Thoracic aorta (tissue), 2 donors: Measurements from ENCODE around the gene GNAO1. TPM values are rescaled to one million over a fixed set of nuclear protein-coding genes. Genes with fewer than 3 reads are reported as not detected.

Experiments used
- ATAC-seq: fragments of 150-250 bp; one replicate; pipeline ENCODE4 v1.8.0; 2017; ENCODE audit warnings: low read depth; ENCODE audit not compliant: insufficient number of reproducible peaks, low FRiP score
- DNase-seq: peaks from one replicate; pipeline ENCODE4 v3.0.0-alpha.2; 2020; ENCODE audit warnings: low spot score
- H3K27ac ChIP-seq, 2 donors: fragments of 200-600 bp; sonication (generic); 1 replicate in 1 of 2; 2 replicates in 1 of 2; pipeline ENCODE4 v1.5.1; 2016; ENCODE audit warnings: mild to moderate bottlenecking in 2 of 2, moderate library complexity in 2 of 2
- H3K27me3 ChIP-seq: fragments of 200-600 bp; sonication (generic); replicated peaks from 2 replicates; pipeline ENCODE4 v1.6.0; 2016; ENCODE audit warnings: mild to moderate bottlenecking; ENCODE audit not compliant: insufficient read depth
- H3K36me3 ChIP-seq: fragments of 200-600 bp; sonication (generic); one replicate; pipeline ENCODE4 v1.5.1; 2016
- H3K4me1 ChIP-seq, 2 donors: fragments of 200-600 bp; sonication (generic); 1 replicate in 1 of 2; 2 replicates in 1 of 2; pipeline versions ENCODE4 v1.5.1 to v1.6.0; 2016; ENCODE audit warnings: low read depth in 2 of 2, mild to moderate bottlenecking in 1 of 2; ENCODE audit not compliant: control insufficient read depth in 1 of 2
- H3K4me3 ChIP-seq: fragments of 200-600 bp; sonication (generic); 2 replicates; pipeline ENCODE4 v1.5.1; 2016; ENCODE audit warnings: mild to moderate bottlenecking
- H3K9me3 ChIP-seq: fragments of 200-600 bp; sonication (generic); 2 replicates; pipeline ENCODE4 v1.5.1; 2016
- total RNA-seq, 2 donors: library from RNA; depleted of rRNA; stranded (reverse); fragments of >200 nt; gene quantifications; one replicate each; pipeline versions ENCODE4 v1.1.0 to v1.2.3, GENCODE V29; 2016
- TF ChIP-seq, protein P1 (sequence below): fragments of 200-600 bp; sonication (generic); IDR thresholded peaks from one replicate; pipeline ENCODE4 v1.5.1; 2019; ENCODE audit warnings: antibody characterized with exemption

The GNAO1 gene
- total RNA-seq, 2 donors from 2014 or later: 2.0 to 4.5 TPM

DNA sequence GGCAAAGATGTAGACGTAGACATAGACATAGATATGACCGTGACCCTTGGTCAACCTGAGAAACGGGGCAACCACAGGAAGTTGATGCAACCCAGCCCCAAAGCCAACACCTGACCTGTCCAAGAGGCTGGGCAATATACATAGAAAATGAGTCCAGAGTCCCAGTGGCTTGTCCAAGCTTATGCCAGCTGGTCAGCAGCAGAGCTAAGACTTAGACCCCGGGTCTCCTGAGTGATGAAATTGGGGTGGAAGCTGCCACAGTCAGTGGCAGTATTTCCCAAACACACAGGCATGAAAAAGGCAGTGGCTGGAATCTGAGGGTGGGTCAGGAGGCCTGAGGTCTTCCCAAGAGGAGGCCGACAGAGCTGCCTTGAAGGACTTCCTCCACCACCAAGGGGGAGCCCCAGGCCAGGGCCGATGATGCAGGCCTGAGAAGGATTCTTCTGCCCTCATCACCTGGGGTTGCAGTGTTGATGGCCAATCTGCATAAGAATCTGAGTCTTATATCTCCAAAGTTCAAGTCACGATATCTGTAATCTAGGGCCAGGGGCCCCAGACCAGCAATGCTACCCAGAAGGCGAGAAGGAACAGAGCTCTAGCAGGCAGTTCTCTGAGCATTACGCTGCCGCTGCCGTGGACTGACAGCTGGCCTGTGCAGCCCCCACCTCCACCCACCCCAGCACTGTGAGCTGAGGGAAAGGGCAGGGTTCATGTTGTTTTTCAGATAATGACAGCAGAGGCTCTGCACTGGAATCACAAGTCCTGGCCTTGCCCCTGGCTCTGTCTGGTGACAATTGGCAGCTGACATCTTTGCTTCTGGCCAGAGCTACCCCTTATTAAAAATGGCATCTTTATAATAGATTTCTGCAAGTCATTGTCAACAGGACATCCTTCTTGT is 72.7 kb downstream of the GNAO1 start:
- ATAC-seq: no peak
- H3K9me3 ChIP-seq: no peaks in the 10 kb centered on the region
- TF ChIP-seq, protein P1, sequence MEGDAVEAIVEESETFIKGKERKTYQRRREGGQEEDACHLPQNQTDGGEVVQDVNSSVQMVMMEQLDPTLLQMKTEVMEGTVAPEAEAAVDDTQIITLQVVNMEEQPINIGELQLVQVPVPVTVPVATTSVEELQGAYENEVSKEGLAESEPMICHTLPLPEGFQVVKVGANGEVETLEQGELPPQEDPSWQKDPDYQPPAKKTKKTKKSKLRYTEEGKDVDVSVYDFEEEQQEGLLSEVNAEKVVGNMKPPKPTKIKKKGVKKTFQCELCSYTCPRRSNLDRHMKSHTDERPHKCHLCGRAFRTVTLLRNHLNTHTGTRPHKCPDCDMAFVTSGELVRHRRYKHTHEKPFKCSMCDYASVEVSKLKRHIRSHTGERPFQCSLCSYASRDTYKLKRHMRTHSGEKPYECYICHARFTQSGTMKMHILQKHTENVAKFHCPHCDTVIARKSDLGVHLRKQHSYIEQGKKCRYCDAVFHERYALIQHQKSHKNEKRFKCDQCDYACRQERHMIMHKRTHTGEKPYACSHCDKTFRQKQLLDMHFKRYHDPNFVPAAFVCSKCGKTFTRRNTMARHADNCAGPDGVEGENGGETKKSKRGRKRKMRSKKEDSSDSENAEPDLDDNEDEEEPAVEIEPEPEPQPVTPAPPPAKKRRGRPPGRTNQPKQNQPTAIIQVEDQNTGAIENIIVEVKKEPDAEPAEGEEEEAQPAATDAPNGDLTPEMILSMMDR: no peak
- no peak for DNase-seq
- peaks cover 5 to 28% of the 10 kb centered on the region in 2 donors for H3K4me1 ChIP-seq
- no peak overlapping the region for H3K4me3 ChIP-seq
- H3K27me3 ChIP-seq: no peaks in the 10 kb centered on the region
- no peaks in the 10 kb centered on the region for H3K36me3 ChIP-seq
- no peak overlapping the region for H3K27ac ChIP-seq

DNA sequence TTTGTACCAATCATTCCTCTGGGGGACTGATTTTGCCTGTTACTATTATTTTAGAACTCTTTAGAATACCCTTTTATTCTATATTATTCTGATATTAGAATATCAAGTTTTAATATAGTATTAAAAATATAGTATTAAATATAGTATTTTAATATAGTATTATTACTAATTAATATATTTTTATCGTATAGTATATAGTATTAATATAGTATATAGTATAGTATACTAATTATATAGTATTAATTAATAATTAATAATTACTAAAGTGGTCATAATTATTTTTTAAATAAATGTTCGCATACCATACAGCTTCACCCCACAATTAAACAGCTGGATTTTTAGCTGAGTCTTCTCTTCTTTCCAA is 73.3 kb downstream of the GNAO1 start:
- H3K27me3 ChIP-seq: no peaks in the 10 kb centered on the region
- H3K9me3 ChIP-seq: no peaks in the 10 kb centered on the region
- TF ChIP-seq, protein P1: no peak
- DNase-seq (no peak), ATAC-seq (no peak)
- no peak overlapping the region for H3K4me3 ChIP-seq
- H3K36me3 ChIP-seq: no peaks in the 10 kb centered on the region
- no peak overlapping the region for H3K27ac ChIP-seq
- peaks cover 10 to 35% of the 10 kb centered on the region in 2 donors for H3K4me1 ChIP-seq

DNA sequence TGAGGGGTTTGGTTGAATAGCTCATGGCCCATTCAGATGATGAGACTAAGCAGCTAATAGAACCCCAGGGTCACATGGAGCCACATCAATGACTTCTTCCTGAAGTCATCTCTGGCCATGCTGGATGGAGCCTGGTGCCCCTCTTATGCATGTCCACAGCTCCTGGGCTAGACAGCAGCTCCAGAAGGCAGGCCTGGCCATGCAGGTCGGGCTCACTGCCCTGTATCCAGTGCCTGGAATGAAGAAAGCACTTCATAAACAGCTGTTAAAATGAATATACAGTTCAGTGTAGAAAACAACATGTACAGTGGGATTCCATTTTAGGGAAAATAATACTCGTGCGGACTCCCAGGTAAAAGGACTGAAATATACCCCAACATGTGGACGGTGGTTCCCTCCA is 73.9 kb downstream of the GNAO1 start:
- no peak for DNase-seq
- H3K36me3 ChIP-seq: no peaks in the 10 kb centered on the region
- H3K27me3 ChIP-seq: no peaks in the 10 kb centered on the region
- peaks cover 16 to 37% of the 10 kb centered on the region in 2 donors for H3K4me1 ChIP-seq
- no peak for ATAC-seq
- no peak overlapping the region for H3K27ac ChIP-seq
- no peaks in the 10 kb centered on the region for H3K9me3 ChIP-seq
- H3K4me3 ChIP-seq: no peak overlapping the region
- TF ChIP-seq, protein P1: no peak

DNA sequence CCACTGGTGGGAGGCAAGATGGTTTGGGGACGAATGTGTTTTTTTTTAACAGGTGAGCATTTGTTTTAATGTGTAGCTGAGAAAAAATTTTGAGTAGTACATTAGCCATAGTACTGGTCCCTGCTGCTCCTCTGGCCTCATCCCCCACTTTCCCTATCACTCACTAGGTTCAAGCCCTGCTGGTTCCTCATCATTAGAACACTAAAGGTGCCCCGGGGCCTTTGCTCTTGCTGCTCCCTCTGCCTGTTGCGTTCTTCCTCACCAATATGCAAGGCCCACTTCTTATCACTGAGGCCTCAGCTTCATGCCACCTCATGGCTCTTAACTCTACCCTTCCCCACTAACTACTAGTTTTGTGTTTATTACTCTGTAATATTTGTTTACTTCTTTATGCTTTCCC is 74.5 kb downstream of the GNAO1 start:
- H3K9me3 ChIP-seq: no peaks in the 10 kb centered on the region
- peaks cover 17 to 33% of the 10 kb centered on the region in 2 donors for H3K4me1 ChIP-seq
- no peak for ATAC-seq
- no peaks in the 10 kb centered on the region for H3K36me3 ChIP-seq
- TF ChIP-seq, protein P1: no peak
- H3K4me3 ChIP-seq: no peak overlapping the region
- H3K27ac ChIP-seq: no peak overlapping the region
- H3K27me3 ChIP-seq: no peaks in the 10 kb centered on the region
- DNase-seq: no peak

DNA sequence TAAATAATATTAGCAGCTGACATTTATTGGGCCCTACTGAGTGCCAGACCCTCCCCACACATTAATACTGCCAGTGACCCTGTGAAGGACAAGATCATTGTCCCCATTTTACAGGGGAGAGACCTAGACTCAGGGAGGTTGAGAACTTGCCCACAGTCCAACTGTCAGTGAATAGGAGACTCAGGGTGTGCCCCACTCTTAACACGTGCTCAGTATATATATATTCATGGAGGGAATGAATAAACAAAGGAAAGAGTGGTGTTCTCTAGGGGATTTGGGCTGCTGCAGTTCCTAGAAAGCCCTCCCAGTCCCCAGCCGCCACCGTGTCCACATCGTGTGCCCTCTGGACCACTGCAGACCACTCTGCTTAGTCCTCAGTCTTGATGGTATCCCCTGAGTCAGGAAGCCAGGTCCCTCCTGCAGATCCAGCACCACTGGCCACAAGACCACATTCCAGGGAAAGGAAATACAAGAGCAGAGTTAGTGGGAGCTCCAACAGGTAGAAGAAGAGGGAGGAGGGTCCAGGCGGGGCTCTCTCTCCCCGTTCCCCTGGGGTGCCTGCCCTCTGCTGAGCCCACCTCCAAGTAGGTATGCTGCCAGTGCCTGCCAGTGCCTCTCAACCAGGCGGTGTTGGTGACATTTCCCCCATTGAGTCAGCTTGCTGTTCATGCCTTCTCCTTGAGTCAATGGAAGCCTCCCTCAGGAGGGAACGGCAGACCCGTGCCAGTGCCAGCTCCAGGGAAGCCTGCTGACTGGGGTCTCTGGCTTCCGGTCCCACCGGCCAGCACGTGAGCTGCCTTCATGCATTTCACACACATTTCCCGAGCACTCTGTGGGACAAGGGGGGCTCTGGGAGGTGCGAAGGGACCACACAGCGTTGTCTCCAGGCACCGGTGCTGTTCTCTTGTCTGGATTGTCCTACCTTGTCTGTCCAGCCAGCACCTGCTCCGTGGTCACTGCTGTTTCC is 75.6 kb downstream of the GNAO1 start:
- ATAC-seq: no peak
- Histone ChIP-seq H3K4me1 (peaks cover 17 to 26% of the 10 kb centered on the region in 2 donors), H3K27ac (no peak overlapping the region), H3K27me3 (no peaks in the 10 kb centered on the region), H3K9me3 (no peaks in the 10 kb centered on the region), H3K4me3 (no peak overlapping the region), H3K36me3 (no peaks in the 10 kb centered on the region)
- no peak for DNase-seq
- TF ChIP-seq, protein P1: no peak
